Mesendoderm (in vitro differentiated cells): Measurements from ENCODE around the gene ARHGAP26.
A peak's percentile ranks its signal among the peaks of the same experiment; 100 is the strongest.

Source experiments
- DNase-seq: peaks from one replicate; pipeline ENCODE4 v3.0.0; 2013
- H2AK5ac ChIP-seq: 2 replicates; pipeline ENCODE4 v1.6.1; 2013; ENCODE audit warnings: low read length, inconsistent platforms
- H2BK120ac ChIP-seq: 2 replicates; pipeline ENCODE4 v1.6.1; 2013; ENCODE audit warnings: low read depth, mild to moderate bottlenecking, low read length, moderate library complexity, mixed read lengths
- H2BK15ac ChIP-seq: replicated peaks from 2 replicates; pipeline ENCODE4 v1.6.1; 2013; ENCODE audit warnings: low read depth, mild to moderate bottlenecking, moderate library complexity
- H2BK5ac ChIP-seq: 2 replicates; pipeline ENCODE4 v1.6.1; 2013; ENCODE audit warnings: low read length, inconsistent platforms
- H3K18ac ChIP-seq: 2 replicates; pipeline ENCODE4 v1.6.1; 2013; ENCODE audit warnings: mild to moderate bottlenecking, low read length, mixed read lengths
- H3K23ac ChIP-seq: one replicate; pipeline ENCODE4 v1.6.1; 2013; ENCODE audit warnings: low read length
- H3K27ac ChIP-seq: 2 replicates; pipeline ENCODE4 v1.5.1; 2013; ENCODE audit warnings: low read depth, mild to moderate bottlenecking, inconsistent platforms, low read length, moderate library complexity
- H3K27me3 ChIP-seq: 2 replicates; pipeline ENCODE4 v1.6.1; 2013; ENCODE audit warnings: low read length, control low read depth, mild to moderate bottlenecking, inconsistent platforms; ENCODE audit not compliant: insufficient read depth, poor library complexity
- H3K36me3 ChIP-seq: 2 replicates; pipeline ENCODE4 v1.6.1; 2013; ENCODE audit warnings: low read length, inconsistent platforms; ENCODE audit not compliant: control insufficient read depth, insufficient read depth
- H3K4ac ChIP-seq: one replicate; pipeline ENCODE4 v1.6.1; 2013; ENCODE audit warnings: low read depth, mild to moderate bottlenecking, low read length, moderate library complexity
- H3K4me1 ChIP-seq: 2 replicates; pipeline ENCODE4 v1.6.1; 2013; ENCODE audit warnings: low read depth, low read length, inconsistent platforms; ENCODE audit not compliant: control insufficient read depth
- H3K4me2 ChIP-seq: 2 replicates; pipeline ENCODE4 v1.6.1; 2013; ENCODE audit warnings: low read length
- H3K4me3 ChIP-seq: 2 replicates; pipeline ENCODE4 v1.5.1; 2013; ENCODE audit warnings: mild to moderate bottlenecking, low read length
- H3K56ac ChIP-seq: one replicate; pipeline ENCODE4 v1.6.1; 2013; ENCODE audit warnings: low read length
- H3K79me1 ChIP-seq: 2 replicates; pipeline ENCODE4 v1.6.1; 2013; ENCODE audit warnings: low read length, inconsistent platforms
- H3K79me2 ChIP-seq: 2 replicates; pipeline ENCODE4 v1.6.1; 2013; ENCODE audit warnings: mild to moderate bottlenecking, low read length; ENCODE audit not compliant: control insufficient read depth, insufficient read depth
- H3K9ac ChIP-seq: 2 replicates; pipeline ENCODE4 v1.6.1; 2013; ENCODE audit warnings: low read length, inconsistent platforms
- H4K5ac ChIP-seq: one replicate; pipeline ENCODE4 v1.6.1; 2013; ENCODE audit warnings: low read length
- H4K8ac ChIP-seq: one replicate; pipeline ENCODE4 v1.6.1; 2013; ENCODE audit warnings: low read depth, mild to moderate bottlenecking, control low read depth, low read length, moderate library complexity
- WGBS: extraction: QIAGEN DNeasy Blood & Tissue Kit; methylation state at CpG from one replicate; pipeline ENCODE4 v1.1.7; 2013; ENCODE audit warnings: low lambda C conversion rate, missing lambda C conversion rate; ENCODE audit not compliant: insufficient coverage; ENCODE audit errors: extremely low coverage; 5-methylcytosine and 5-hydroxymethylcytosine counted together

The ARHGAP26 gene

GRCh38 chr5:143149759-143150158 lies 379.6 kb downstream of the ARHGAP26 start:
- no peaks in the 10 kb centered on the region for H3K27me3 ChIP-seq
- no peak overlapping the region for H3K27ac ChIP-seq
- H3K4me3 ChIP-seq = no peak overlapping the region
- H3K18ac ChIP-seq = no peak overlapping the region
- H3K4ac ChIP-seq = no peak overlapping the region
- no peaks in the 10 kb centered on the region for H3K36me3 ChIP-seq
- no peaks in the 10 kb centered on the region for H3K79me2 ChIP-seq
- no peak overlapping the region for H4K5ac ChIP-seq
- H2BK15ac ChIP-seq = no peak overlapping the region
- H3K4me2 ChIP-seq = no peak overlapping the region
- H3K79me1 ChIP-seq = no peaks in the 10 kb centered on the region
- no peaks in the 10 kb centered on the region for H3K4me1 ChIP-seq
- no peak overlapping the region for H2BK120ac ChIP-seq
- DNase-seq = no peak
- H3K56ac ChIP-seq = no peak overlapping the region
- no peak overlapping the region for H4K8ac ChIP-seq
- H3K9ac ChIP-seq = no peak overlapping the region
- no peak overlapping the region for H3K23ac ChIP-seq
- no peak overlapping the region for H2AK5ac ChIP-seq
- no peak overlapping the region for H2BK5ac ChIP-seq

DNA sequence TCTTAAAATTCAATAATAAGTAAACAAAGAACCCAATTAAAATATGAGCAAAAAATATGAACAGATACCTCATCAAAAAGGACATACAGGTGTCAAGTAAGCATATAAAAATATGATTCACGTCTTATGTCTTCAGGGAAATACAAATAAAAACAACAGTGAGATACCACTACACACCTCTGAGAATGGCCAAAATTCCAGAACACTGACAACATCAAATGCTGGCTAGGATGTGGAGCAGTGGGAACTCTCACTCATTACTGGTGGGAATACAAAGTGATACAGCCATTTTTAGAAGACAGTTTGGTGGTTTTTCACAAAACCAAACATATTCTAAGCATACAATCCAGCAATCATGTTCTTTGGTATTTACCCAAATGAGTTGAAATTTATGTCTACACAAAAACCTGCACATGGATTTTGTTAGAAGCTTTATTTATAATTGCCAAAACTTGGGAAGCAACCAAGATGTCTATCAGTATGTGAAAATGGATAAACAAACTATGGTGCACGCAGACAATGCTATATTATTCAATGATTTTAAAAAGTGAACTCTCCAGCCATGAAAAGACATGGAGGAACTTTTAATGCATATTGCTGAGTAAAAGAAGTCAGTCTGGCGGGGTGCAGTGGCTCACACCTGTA lies 381.0 kb downstream of the ARHGAP26 start:
- Histone ChIP-seq H3K4me3 (no peak overlapping the region), H4K8ac (no peak overlapping the region), H2BK120ac (no peak overlapping the region), H3K56ac (no peak overlapping the region), H3K18ac (no peak overlapping the region), H3K4ac (no peak overlapping the region), H3K9ac (no peak overlapping the region), H2BK15ac (no peak overlapping the region), H3K4me2 (no peak overlapping the region), H3K23ac (no peak overlapping the region), H3K79me2 (no peaks in the 10 kb centered on the region), H3K79me1 (no peaks in the 10 kb centered on the region), H2BK5ac (no peak overlapping the region), H3K27ac (no peak overlapping the region), H4K5ac (no peak overlapping the region), H2AK5ac (no peak overlapping the region), H3K27me3 (no peaks in the 10 kb centered on the region), H3K4me1 (peaks cover 2% of the 10 kb centered on the region), H3K36me3 (no peaks in the 10 kb centered on the region)
- no CpG with 5 or more reads among the region's 3 CpGs for WGBS
- no peak for DNase-seq

DNA sequence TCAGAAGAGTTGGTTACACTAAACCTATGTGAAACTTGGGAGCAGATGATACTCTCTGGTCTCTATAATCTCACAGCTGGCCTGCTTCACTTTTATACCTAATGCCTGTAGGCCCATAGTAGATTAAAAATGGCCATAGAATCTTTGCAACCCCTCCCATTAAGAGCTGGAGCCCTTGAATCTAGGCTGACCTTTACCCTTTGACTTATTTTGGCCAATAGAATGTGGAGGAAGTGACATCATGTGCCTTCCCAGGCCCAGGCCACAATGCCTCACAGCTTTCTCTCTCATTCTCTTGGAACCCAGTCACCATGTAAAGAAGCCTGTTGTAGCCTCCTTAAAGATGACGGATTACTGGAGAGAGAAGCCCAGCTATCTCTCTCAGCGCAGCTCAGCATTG lies 382.3 kb downstream of the ARHGAP26 start:
- peaks cover 2% of the 10 kb centered on the region for H3K4me1 ChIP-seq
- H3K79me1 ChIP-seq = no peaks in the 10 kb centered on the region
- no peak overlapping the region for H3K56ac ChIP-seq
- no peak overlapping the region for H2AK5ac ChIP-seq
- no peak overlapping the region for H3K4ac ChIP-seq
- no peak overlapping the region for H4K5ac ChIP-seq
- no peaks in the 10 kb centered on the region for H3K27me3 ChIP-seq
- no peak overlapping the region for H2BK5ac ChIP-seq
- H3K18ac ChIP-seq = no peak overlapping the region
- H2BK120ac ChIP-seq = no peak overlapping the region
- H3K4me3 ChIP-seq = no peak overlapping the region
- no peak overlapping the region for H4K8ac ChIP-seq
- H3K36me3 ChIP-seq = no peaks in the 10 kb centered on the region
- no peak overlapping the region for H2BK15ac ChIP-seq
- no peak overlapping the region for H3K27ac ChIP-seq
- no peak overlapping the region for H3K4me2 ChIP-seq
- no CpG with 5 or more reads among the region's 2 CpGs for WGBS
- no peak for DNase-seq
- H3K9ac ChIP-seq = no peak overlapping the region
- no peak overlapping the region for H3K23ac ChIP-seq
- H3K79me2 ChIP-seq = no peaks in the 10 kb centered on the region

DNA sequence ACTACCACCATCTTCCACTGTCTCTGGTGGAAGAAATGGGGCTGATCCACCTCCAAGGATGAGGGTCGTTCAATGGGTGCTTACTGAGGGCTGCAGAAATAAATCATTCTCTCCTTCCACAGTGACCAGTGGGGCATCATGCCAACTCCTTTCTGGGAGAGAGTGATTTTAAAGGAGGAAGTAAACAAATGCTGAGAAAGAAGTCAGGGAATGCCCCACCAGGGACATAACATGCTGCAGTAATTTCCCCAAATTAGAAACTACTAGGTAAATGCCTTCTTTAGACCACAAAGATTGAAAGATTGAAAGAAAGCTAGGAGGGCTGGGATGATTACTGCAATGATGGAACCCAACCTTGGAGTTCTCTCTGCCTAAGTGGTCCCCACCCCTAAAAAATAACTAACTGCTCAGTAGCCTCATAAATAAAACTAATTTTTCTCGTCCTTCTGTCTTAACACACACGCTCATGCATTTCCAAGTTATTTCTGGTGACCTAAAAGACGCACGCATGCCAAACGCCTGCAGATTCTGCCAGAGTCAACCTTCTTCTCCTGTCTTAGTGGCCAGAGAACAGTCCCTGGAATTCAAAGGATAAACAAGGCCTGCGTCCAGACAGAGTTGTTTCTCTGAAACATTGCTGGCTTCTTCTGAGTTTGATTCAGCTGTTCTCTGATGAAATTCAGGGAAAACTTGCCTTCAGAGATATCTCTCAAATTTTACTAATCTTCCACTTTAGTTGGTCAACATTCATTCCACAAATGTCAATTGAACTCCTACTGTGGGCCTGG lies 383.3 kb downstream of the ARHGAP26 start:
- H3K4me2 ChIP-seq = no peak overlapping the region
- no peak overlapping the region for H3K4me3 ChIP-seq
- H2BK15ac ChIP-seq = no peak overlapping the region
- H4K8ac ChIP-seq = no peak overlapping the region
- no peak overlapping the region for H3K23ac ChIP-seq
- H3K4me1 ChIP-seq = peaks cover 2% of the 10 kb centered on the region
- no peak for DNase-seq
- H3K79me2 ChIP-seq = no peaks in the 10 kb centered on the region
- H2AK5ac ChIP-seq = no peak overlapping the region
- peak overlapping the region; percentile 3 for H3K4ac ChIP-seq
- WGBS = no CpG with 5 or more reads among the region's 7 CpGs
- H3K18ac ChIP-seq = no peak overlapping the region
- H3K56ac ChIP-seq = no peak overlapping the region
- H3K27me3 ChIP-seq = no peaks in the 10 kb centered on the region
- H4K5ac ChIP-seq = no peak overlapping the region
- H2BK120ac ChIP-seq = no peak overlapping the region
- H3K27ac ChIP-seq = no peak overlapping the region
- H2BK5ac ChIP-seq = no peak overlapping the region
- no peaks in the 10 kb centered on the region for H3K79me1 ChIP-seq
- no peak overlapping the region for H3K9ac ChIP-seq
- no peaks in the 10 kb centered on the region for H3K36me3 ChIP-seq

GRCh38 chr5:143154510-143155370 lies 384.6 kb downstream of the ARHGAP26 start:
- H2AK5ac ChIP-seq = no peak overlapping the region
- H3K4me3 ChIP-seq = no peak overlapping the region
- peaks cover 2% of the 10 kb centered on the region for H3K4me1 ChIP-seq
- peak overlapping the region; percentile 27 for H3K4ac ChIP-seq
- H3K36me3 ChIP-seq = no peaks in the 10 kb centered on the region
- DNase-seq = peak; percentile 79
- peak overlapping the region; percentile 33 for H3K27ac ChIP-seq
- H2BK15ac ChIP-seq = peak overlapping the region; percentile 67
- no peak overlapping the region for H4K8ac ChIP-seq
- no peaks in the 10 kb centered on the region for H3K79me1 ChIP-seq
- H3K4me2 ChIP-seq = no peak overlapping the region
- no peak overlapping the region for H2BK120ac ChIP-seq
- peak overlapping the region; percentile 8 for H2BK5ac ChIP-seq
- no peak overlapping the region for H4K5ac ChIP-seq
- peak overlapping the region; percentile 47 for H3K56ac ChIP-seq
- H3K23ac ChIP-seq = no peak overlapping the region
- H3K9ac ChIP-seq = no peak overlapping the region
- no CpG with 5 or more reads among the region's 5 CpGs for WGBS
- H3K79me2 ChIP-seq = no peaks in the 10 kb centered on the region
- no peaks in the 10 kb centered on the region for H3K27me3 ChIP-seq
- peak overlapping the region; percentile 66 for H3K18ac ChIP-seq
